ENCODE results near the gene SULT2B1.

SULT2B1 gene

GRCh38 chr19:48539503-48540096 is 12.4 kb upstream of the SULT2B1 start:
- TF ChIP-seq CTCF (IDR thresholded peaks at IDR 0.05; ENCODE audit: control insufficient read depth, insufficient read depth, low read depth, low read length, missing control alignments), result no peak
- DNase-seq (ENCODE audit: low read depth), result no peak
- no peak overlapping the region for H3K4me3 ChIP-seq (ENCODE audit: control insufficient read depth, low read depth, low read length)

GRCh38 chr19:48540110-48540509 is 11.9 kb upstream of the SULT2B1 start:
- no peak for DNase-seq (ENCODE audit: low read depth)
- no peak overlapping the region for H3K4me3 ChIP-seq (ENCODE audit: control insufficient read depth, low read depth, low read length)
- no peak for TF ChIP-seq CTCF (IDR thresholded peaks at IDR 0.05; ENCODE audit: control insufficient read depth, insufficient read depth, low read depth, low read length, missing control alignments)

- no peak for TF ChIP-seq CTCF (IDR thresholded peaks at IDR 0.05; ENCODE audit: control insufficient read depth, insufficient read depth, low read depth, low read length, missing control alignments)
- no peak for DNase-seq (ENCODE audit: low read depth)
- no peak overlapping the region for H3K4me3 ChIP-seq (ENCODE audit: control insufficient read depth, low read depth, low read length)
Observed at GRCh38 chr19:48541813-48542212, 10.2 kb upstream of the SULT2B1 start.

GRCh38 chr19:48543121-48543710 is 8.8 kb upstream of the SULT2B1 start:
- no peak overlapping the region for H3K4me3 ChIP-seq (ENCODE audit: control insufficient read depth, low read depth, low read length)
- TF ChIP-seq CTCF (IDR thresholded peaks at IDR 0.05; ENCODE audit: control insufficient read depth, insufficient read depth, low read depth, low read length, missing control alignments), result no peak
- DNase-seq (ENCODE audit: low read depth), result no peak

- no peak for TF ChIP-seq CTCF (IDR thresholded peaks at IDR 0.05; ENCODE audit: control insufficient read depth, insufficient read depth, low read depth, low read length, missing control alignments)
- no peak for DNase-seq (ENCODE audit: low read depth)
- H3K4me3 ChIP-seq (ENCODE audit: control insufficient read depth, low read depth, low read length), result no peak overlapping the region
Observed at GRCh38 chr19:48544856-48545750, 6.9 kb upstream of the SULT2B1 start.

GRCh38 chr19:48547722-48548121 is 4.2 kb upstream of the SULT2B1 start:
- no peak for DNase-seq (ENCODE audit: low read depth)
- TF ChIP-seq CTCF (IDR thresholded peaks at IDR 0.05; ENCODE audit: control insufficient read depth, insufficient read depth, low read depth, low read length, missing control alignments), result no peak
- H3K4me3 ChIP-seq (ENCODE audit: control insufficient read depth, low read depth, low read length), result no peak overlapping the region

Measured in AG09309 (cell line).